ENCODE measurements around the gene SPATA46.
"Not testable (repeated sequence)": the region's sequence is repeated elsewhere in the genome, so short reads cannot be mapped to it uniquely, and the experiment has no call there.

The SPATA46 gene, protein sequence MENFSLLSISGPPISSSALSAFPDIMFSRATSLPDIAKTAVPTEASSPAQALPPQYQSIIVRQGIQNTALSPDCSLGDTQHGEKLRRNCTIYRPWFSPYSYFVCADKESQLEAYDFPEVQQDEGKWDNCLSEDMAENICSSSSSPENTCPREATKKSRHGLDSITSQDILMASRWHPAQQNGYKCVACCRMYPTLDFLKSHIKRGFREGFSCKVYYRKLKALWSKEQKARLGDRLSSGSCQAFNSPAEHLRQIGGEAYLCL

GRCh38 chr1:162376691-162377090 lies at the start of gene SPATA46:
SPATA46 (minus strand) TSS chr1:162376854; CDS start chr1:162376790, 64 bp downstream.
- in situ Hi-C loops (cut with MboI; ENCODE audit: low sequenced_read_pairs): no loop called here

DNA sequence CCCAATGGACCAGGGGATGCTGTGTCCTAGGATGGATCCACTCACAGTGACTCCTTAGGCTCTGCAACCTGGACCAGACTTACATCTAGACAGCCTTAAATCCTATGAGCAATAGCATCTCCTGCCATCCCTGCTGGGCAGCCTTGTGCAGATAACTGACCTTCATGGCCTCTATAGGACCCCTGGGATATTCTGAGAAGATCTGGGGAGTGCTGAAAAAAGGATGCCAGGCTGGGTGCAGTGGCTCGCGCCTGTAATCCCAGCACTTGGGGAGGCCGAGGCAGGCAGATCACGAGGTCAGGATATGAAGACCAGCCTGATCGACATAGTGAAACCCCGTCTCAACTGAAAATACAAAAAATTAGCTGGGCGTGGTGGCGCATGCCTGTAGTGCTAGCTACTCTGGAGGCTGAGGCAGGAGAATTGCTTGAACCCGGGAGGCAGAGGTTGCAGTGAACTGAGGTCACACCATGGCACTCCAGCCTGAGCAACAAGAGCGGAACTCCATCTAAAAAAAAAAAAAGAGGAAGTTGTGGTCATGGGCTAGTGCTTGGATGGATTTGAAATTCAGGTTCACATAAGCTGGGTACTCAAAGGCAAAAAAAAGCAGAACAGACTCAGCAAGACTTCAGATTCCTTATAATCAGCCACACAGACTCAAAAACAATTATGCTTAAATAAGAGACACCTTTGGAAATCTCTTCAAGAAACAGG lies 46.2 kb upstream of the SPATA46 start:
- in situ Hi-C loops (cut with MboI; ENCODE audit: low sequenced_read_pairs): no loop called here

GRCh38 chr1:162421258-162422164 lies 44.9 kb upstream of the SPATA46 start:
- in situ Hi-C loops (cut with MboI; ENCODE audit: low sequenced_read_pairs): no loop called here

DNA sequence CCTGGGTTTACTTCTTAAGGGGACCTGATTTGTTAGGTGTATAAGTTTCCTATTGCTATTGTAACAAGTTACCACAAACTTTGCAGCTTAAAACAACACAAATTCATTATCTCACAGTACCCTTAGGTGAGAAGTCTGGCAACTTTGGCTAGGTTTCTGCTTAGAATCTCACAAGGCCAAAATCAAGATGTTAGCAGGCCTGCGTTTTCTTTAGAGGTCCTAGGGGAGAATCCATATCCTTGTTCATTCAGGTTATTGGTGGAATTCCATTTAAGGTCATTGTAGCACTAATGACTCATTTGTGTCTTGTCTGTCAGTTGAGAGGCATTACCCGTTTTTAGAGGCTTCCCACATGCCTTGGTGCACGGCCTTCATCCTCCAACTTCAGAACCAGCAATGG lies 43.5 kb upstream of the SPATA46 start:
- in situ Hi-C loops (cut with MboI; ENCODE audit: low sequenced_read_pairs): no loop called here

DNA sequence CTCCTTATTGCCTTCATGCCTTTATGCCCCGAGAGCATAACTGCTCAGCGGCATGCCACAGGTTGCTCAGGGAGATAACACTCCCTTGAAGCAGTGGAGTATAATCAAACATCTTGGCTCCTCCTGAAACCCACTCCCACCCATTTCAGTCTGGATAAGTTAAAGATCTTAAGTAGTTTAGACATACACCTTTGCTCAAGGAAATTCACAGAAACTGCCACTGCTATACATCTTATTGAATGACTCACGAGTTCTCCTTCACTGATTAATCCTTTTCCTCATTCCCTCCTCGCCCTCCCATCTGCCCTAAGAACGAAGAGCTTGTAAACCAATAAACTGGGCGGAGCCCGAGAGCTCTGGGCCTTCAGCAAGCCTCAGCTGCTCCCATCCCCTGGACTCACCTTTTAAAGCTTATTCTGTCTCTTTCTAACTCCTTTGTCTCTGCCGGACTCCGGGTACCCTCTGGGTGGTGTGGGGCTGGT lies 42.8 kb upstream of the SPATA46 start:
- in situ Hi-C loops (cut with MboI; ENCODE audit: low sequenced_read_pairs): not testable (repeated sequence)

DNA sequence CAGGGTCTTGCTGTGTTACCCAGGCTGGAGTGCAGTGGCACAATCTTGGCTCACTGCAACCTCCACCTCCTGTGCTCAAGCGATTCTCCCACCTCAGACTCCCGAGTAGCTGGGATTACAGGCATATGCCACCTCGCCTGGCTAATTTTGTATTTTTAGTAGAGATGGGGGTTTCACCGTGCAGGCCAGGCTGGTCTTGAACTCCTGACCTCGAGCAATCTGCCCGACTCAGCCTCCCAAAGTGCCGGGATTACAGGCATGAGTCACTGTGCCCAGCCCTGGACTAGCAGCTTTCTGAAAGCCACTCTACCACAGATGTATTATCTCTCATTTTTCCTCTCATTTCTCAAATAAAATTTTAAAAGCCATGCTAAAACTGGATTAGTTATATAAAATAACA lies 41.9 kb upstream of the SPATA46 start:
- in situ Hi-C loops (cut with MboI; ENCODE audit: low sequenced_read_pairs): not testable (repeated sequence)

DNA sequence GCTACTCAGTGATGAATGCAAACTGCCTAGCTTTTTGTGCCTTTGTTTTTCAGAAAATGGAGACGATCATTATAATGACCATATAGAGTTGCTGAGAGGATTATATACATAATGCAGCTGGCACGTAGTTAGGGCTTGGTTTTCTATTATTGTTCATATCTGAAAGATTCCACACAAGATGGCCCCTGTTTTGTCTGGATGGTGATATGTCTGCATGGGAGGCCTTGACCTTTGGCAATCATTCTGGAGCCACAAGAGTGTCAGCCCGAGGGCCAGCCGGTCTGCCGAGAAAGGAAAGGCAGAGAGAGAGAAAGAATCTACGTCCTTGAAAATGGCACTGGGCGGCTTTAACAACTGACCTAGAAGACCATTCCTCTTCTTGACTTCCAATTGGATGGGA lies 41.0 kb upstream of the SPATA46 start:
- in situ Hi-C loops (cut with MboI; ENCODE audit: low sequenced_read_pairs): no loop called here

- in situ Hi-C loops (cut with MboI; ENCODE audit: low sequenced_read_pairs): no loop called here
Observed at GRCh38 chr1:162416909-162417308, 40.3 kb upstream of the SPATA46 start.

GRCh38 chr1:162416215-162416614 lies 39.6 kb upstream of the SPATA46 start:
- in situ Hi-C loops (cut with MboI; ENCODE audit: low sequenced_read_pairs): no loop called here

GRCh38 chr1:162412002-162412401 lies 35.3 kb upstream of the SPATA46 start, which contains the start of gene SH2D1B:
SH2D1B (minus strand) TSS chr1:162412136; CDS start chr1:162412016, 120 bp downstream.
- in situ Hi-C loops (cut with MboI; ENCODE audit: low sequenced_read_pairs): no loop called here

DNA sequence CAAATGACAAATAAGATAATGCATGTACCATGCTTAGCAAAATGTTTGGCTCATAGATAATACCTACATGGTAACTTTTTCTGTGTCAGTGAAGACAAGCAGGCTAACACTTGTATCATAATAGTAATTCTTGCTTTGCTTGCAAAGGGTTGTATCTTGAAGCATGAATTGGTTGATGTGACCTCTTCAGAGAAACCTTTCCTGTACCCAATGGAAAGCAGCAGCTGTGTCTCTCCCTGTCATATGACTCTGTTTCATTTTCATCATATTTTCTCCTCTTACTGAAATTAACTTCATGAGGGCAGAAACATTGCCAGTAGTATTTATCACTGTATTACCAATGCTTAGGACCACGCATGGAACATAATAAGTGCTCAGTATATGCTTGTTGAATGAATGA lies 30.9 kb upstream of the SPATA46 start:
- in situ Hi-C loops (cut with MboI; ENCODE audit: low sequenced_read_pairs): no loop called here

DNA sequence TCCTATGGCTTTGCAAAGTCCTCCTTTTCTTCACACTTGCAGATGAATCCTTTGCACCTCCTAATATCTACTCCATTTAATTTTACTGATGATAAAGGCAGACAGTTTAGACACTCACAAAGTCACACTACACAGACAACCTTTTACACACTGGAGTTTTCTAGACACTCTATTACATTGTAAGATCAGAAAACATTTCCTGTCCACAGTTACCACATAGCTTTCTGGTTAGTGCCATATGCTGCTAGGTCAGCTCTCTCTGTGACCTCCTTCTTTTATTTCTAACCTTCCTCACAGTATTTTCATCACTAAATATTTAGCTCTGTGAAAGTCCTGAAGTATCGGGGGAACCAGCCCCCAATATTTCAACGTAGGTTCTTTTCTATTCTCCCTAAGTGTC lies 30.2 kb upstream of the SPATA46 start:
- in situ Hi-C loops (cut with MboI; ENCODE audit: low sequenced_read_pairs): no loop called here

GRCh38 chr1:162405800-162406199 lies 29.1 kb upstream of the SPATA46 start:
- in situ Hi-C loops (cut with MboI; ENCODE audit: low sequenced_read_pairs): no loop called here

DNA sequence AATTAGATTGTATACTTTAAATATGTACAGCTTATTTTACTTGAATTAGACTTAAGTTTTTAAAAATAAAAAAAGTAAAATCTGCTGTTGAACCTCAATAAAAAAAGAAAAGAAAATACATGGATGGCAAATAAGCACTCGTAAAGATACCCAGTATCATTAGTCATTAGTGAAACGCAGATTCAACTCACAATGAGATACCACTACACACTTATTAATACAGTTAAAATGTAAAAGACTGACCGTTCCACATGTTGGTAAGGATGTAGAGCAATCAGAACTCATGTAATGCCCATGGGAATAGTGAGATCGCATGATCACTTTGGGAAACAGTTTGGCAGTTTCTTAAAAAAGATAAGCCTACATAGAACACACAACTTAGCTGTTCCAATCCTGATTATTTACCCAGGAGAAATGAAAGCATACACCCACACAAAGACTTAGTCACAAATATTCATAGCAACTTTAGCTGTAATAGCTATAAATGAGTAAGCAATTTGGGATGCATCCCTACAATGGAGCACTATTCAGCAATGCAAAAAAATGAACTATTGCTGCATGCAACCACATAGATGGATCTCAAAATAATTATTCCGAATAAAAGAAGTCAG lies 28.0 kb upstream of the SPATA46 start:
- in situ Hi-C loops (cut with MboI; ENCODE audit: low sequenced_read_pairs): no loop called here

DNA sequence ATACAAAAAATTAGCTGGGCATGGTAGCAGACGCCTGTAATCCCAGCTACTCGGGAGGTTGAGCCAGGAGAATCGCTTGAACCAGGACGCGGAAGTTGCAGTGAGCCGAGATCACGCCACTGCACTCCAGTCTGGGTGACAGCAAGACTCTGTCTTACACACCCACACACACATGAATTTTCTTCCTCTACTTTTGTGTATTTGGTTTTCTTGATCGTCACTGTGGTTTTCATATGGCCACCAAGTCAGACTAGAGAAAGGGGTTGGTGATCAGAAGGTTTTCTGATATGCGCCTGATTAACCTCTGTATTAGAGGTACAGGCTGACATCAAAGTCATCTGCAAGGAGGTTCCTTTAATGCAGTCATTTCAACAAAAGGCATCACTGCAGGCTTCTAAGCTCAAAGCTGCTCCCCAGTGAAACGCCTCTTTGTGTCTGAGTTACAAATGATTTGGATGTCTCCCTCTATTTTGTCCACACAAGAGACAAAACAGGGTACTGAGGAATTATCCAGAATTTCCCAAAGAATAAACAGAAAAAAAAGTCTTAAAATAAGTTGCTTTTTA lies 24.2 kb upstream of the SPATA46 start:
- in situ Hi-C loops (cut with MboI; ENCODE audit: low sequenced_read_pairs): no loop called here

GRCh38 chr1:162398999-162399580 lies 22.4 kb upstream of the SPATA46 start:
- in situ Hi-C loops (cut with MboI; ENCODE audit: low sequenced_read_pairs): no loop called here

GRCh38 chr1:162397943-162398560 lies 21.4 kb upstream of the SPATA46 start:
- in situ Hi-C loops (cut with MboI; ENCODE audit: low sequenced_read_pairs): no loop called here

GRCh38 chr1:162397039-162397448 lies 20.4 kb upstream of the SPATA46 start:
- in situ Hi-C loops (cut with MboI; ENCODE audit: low sequenced_read_pairs): no loop called here

GRCh38 chr1:162396201-162396906 lies 19.7 kb upstream of the SPATA46 start:
- in situ Hi-C loops (cut with MboI; ENCODE audit: low sequenced_read_pairs): no loop called here

Data from hTERT RPE-1 (cell line).